ENCODE results near the gene PIK3CB. TPM values are rescaled to one million over a fixed set of nuclear protein-coding genes. Genes with fewer than 3 reads are reported as not detected.

The PIK3CB gene
- total and polyA plus RNA-seq, 2 of the 8 experiments (the other 6 are each of a cell fraction or from before 2014, with no cell fraction given): 8.3 to 35.2 TPM

DNA sequence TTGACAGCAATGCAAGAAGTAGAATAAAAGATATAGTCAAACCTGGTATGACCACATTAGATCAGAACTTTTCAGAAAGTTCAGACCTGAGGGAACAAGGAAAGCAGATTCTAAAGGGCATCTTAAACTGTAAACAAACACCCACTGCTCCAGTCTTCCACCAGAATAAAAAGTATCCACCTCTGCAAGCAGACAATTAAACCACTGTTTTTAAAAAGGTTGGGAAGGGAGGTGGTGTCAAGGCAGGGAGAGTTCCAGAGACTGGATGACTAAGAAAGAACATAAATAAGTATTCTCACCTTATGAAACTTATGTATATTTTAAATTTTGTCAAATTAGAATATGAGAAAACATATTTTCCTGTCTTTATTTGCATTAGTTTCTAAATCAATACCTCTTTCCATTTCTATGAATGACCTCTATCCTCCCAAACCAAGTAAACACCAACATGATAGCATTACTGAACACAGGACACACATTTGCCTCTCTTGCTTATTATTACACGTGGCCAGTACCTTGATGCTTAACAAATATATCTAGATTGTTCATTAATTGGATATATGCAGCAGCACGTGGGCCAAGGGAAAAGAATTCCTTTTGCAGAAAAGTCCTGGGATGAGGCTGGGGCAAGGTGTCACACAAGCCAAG, 31.6 kb downstream of the PIK3CB start:
- TF ChIP-seq, protein P1, sequence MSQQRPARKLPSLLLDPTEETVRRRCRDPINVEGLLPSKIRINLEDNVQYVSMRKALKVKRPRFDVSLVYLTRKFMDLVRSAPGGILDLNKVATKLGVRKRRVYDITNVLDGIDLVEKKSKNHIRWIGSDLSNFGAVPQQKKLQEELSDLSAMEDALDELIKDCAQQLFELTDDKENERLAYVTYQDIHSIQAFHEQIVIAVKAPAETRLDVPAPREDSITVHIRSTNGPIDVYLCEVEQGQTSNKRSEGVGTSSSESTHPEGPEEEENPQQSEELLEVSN (IDR thresholded peaks at IDR 0.05): no peak
- TF ChIP-seq GABPA (IDR thresholded peaks at IDR 0.05; ENCODE audit: borderline replicate concordance, insufficient read depth, low read length) (no peak), TAF7 (optimal IDR thresholded peaks at IDR 0.05; ENCODE audit: borderline replicate concordance, low read depth, low read length) (no peak), TEAD4 (IDR thresholded peaks at IDR 0.05; ENCODE audit: low read depth, low read length) (no peak), NRF1 (IDR thresholded peaks at IDR 0.05; ENCODE audit: low read depth, low read length) (no peak), SRF (IDR thresholded peaks at IDR 0.05; ENCODE audit: low read depth, low read length) (no peak), EZH2 (IDR thresholded peaks at IDR 0.05; ENCODE audit: low read depth, low read length, severe bottlenecking) (no peak), MAFK (IDR thresholded peaks at IDR 0.05; ENCODE audit: low read depth, low read length) (no peak), CBX5 (IDR thresholded peaks at IDR 0.05; ENCODE audit: low read depth, low read length) (no peak), EGR1 (IDR thresholded peaks at IDR 0.05; ENCODE audit: borderline replicate concordance, low read depth, low read length) (no peak), RNF2 (IDR thresholded peaks at IDR 0.05; ENCODE audit: borderline replicate concordance, low read depth, low read length, missing control alignments, poor library complexity, severe bottlenecking) (no peak)
- Histone ChIP-seq H3K9me3 (ENCODE audit: insufficient read depth in 2 of 2, low read depth in 1 of 2, low read length in 1 of 2) (no peaks in the 10 kb centered on the region), H3K9ac (replicated peaks in 1 of 4; ENCODE audit: extremely low read depth in 1 of 4, low read depth in 3 of 4, low read length in 3 of 4) (no peak overlapping the region), H4K91ac (replicated peaks; ENCODE audit: insufficient read length, low read length) (no peak overlapping the region), H3K27ac (ENCODE audit: low read depth, low read length) (no peak overlapping the region), H3K4me1 (replicated peaks in 1 of 4; ENCODE audit: control insufficient read depth in 3 of 4, insufficient read depth in 4 of 4, low read length in 3 of 4) (no peaks in the 10 kb centered on the region; a peak in 1 of 7 replicates), H2AFZ (ENCODE audit: low read length) (no peak overlapping the region), H2BK20ac (ENCODE audit: low read length) (no peak overlapping the region), H3K18ac (ENCODE audit: extremely low read depth, low read length) (no peak overlapping the region), H3K23me2 (ENCODE audit: low read depth, low read length) (no peaks in the 10 kb centered on the region), H2BK15ac (ENCODE audit: low read length) (no peak overlapping the region), H3K36me3 (ENCODE audit: control insufficient read depth in 2 of 4, insufficient read depth in 4 of 4, low read length in 3 of 4) (no peaks in the 10 kb centered on the region), H4K5ac (ENCODE audit: insufficient read length, low read depth, low read length) (no peak overlapping the region), H3K4ac (replicated peaks; ENCODE audit: insufficient read length, low read depth, low read length) (no peak overlapping the region), H3K79me1 (ENCODE audit: low read depth, low read length) (0 out of 2 replicates have a peak, but pooled peaks cover 4% of the 10 kb centered on the region), H2AK5ac (ENCODE audit: low read depth, low read length) (no peak overlapping the region), H3K14ac (ENCODE audit: insufficient read length) (no peak overlapping the region), H4K20me1 (replicated peaks in 1 of 2; ENCODE audit: control insufficient read depth in 1 of 2, insufficient read depth in 2 of 2, low read length in 2 of 2) (peaks cover 0 to 1% of the 10 kb centered on the region in 2 experiments), H2BK120ac (replicated peaks; ENCODE audit: low read depth, low read length) (no peak overlapping the region), H2BK12ac (ENCODE audit: low read depth, low read length) (no peak overlapping the region), H3K23ac (ENCODE audit: insufficient read length) (no peak overlapping the region), H3K4me3 (ENCODE audit: extremely low read depth in 1 of 4, insufficient read depth in 2 of 4, low read depth in 3 of 4, low read length in 4 of 4) (no peak overlapping the region), H4K8ac (ENCODE audit: extremely low read depth, insufficient read depth, low read length) (no peak overlapping the region), H3K27me3 (replicated peaks in 1 of 4; ENCODE audit: control insufficient read depth in 3 of 4, extremely low read depth in 1 of 4, insufficient read depth in 3 of 4, low read length in 3 of 4) (no peaks in the 10 kb centered on the region), H2BK5ac (ENCODE audit: low read depth, low read length) (no peak overlapping the region), H3K56ac (replicated peaks; ENCODE audit: insufficient read length, low read depth, low read length) (no peak overlapping the region), H3K4me2 (ENCODE audit: insufficient read depth in 1 of 2, low read depth in 2 of 2, low read length in 2 of 2) (no peak overlapping the region), H3K79me2 (ENCODE audit: control insufficient read depth in 1 of 2, insufficient read depth in 2 of 2, low read length in 2 of 2) (peaks cover 0 to 65% of the 10 kb centered on the region in 2 experiments; a peak in 2 of 4 replicates)
- FAIRE-seq (no peak), DNase-seq (ENCODE audit: low read depth in 1 of 2, low spot score in 2 of 2) (no peak)
- ChIA-PET POLR2A (ENCODE audit: partially characterized antibody) (no interaction called here), CTCF (ENCODE audit: partially characterized antibody) (interaction anchor here (1.0 to 1.9 kb wide), 3 partner anchors 8 to 20 kb away, joined by 3 to 5 read pairs (median 4); no protein-coding TSS in a partner anchor)
- 93% methylated on average over 2 of the region's 2 CpGs; no CpG with 5 or more reads in 1 of the 2 experiments for WGBS, 2 experiments (ENCODE audit: extremely low coverage in 1 of 2, insufficient coverage in 1 of 2, insufficient read length in 1 of 2, insufficient replicate concordance in 2 of 2, low coverage in 1 of 2, low lambda C conversion rate in 2 of 2, missing lambda C conversion rate in 1 of 2)
